Esophagus (tissue), 2 donors: Measurements from ENCODE around the gene MN1. TPM values are rescaled to one million over a fixed set of nuclear protein-coding genes. Genes with fewer than 3 reads are reported as not detected.

Source experiments
- H3K27ac ChIP-seq, 2 donors: one replicate each; pipeline ENCODE4 v1.5.1; 2013; ENCODE audit warnings: low read depth in 2 of 2, mild to moderate bottlenecking in 2 of 2, inconsistent platforms in 1 of 2, low read length in 1 of 2, moderate library complexity in 1 of 2
- H3K27me3 ChIP-seq, 2 donors: one replicate each; pipeline ENCODE4 v1.6.1; 2013; ENCODE audit warnings: low read length in 2 of 2, control low read depth in 1 of 2, mild to moderate bottlenecking in 1 of 2; ENCODE audit not compliant: insufficient read depth in 2 of 2, control insufficient read depth in 1 of 2
- H3K36me3 ChIP-seq, 2 donors: one replicate each; pipeline ENCODE4 v1.6.1; 2013; ENCODE audit warnings: low read length in 1 of 2; ENCODE audit not compliant: control insufficient read depth in 2 of 2, insufficient read depth in 2 of 2
- H3K4me1 ChIP-seq, 2 donors: one replicate each; pipeline ENCODE4 v1.6.1; 2013; ENCODE audit warnings: low read length in 1 of 2; ENCODE audit not compliant: control insufficient read depth in 2 of 2, insufficient read depth in 2 of 2
- H3K4me3 ChIP-seq, 2 donors: one replicate each; pipeline ENCODE4 v1.5.1; 2013; ENCODE audit warnings: low read length in 2 of 2, mild to moderate bottlenecking in 2 of 2, low read depth in 1 of 2, moderate library complexity in 1 of 2
- H3K9me3 ChIP-seq, 2 donors: one replicate each; pipeline ENCODE4 v1.6.1; 2013; ENCODE audit warnings: mild to moderate bottlenecking in 2 of 2, low read depth in 1 of 2, low read length in 1 of 2, moderate library complexity in 1 of 2; ENCODE audit not compliant: control insufficient read depth in 2 of 2, insufficient read depth in 1 of 2
- WGBS, 2 donors: extraction: QIAGEN DNeasy Blood & Tissue Kit; methylation state at CpG; one replicate each; pipeline ENCODE4 v1.1.7; 2013; 5-methylcytosine and 5-hydroxymethylcytosine counted together
- polyA plus RNA-seq, 2 donors: library from polyadenylated mRNA; stranded (reverse); fragments of 200-250 nt; gene quantifications; one replicate each; pipeline ENCODE4 v1.2.3, GENCODE V29; 2013
- donor health status: healthy with polysubstance abuse.
- donor health status: Bipolar disorder and iron deficiency.

MN1 gene
- polyA plus RNA-seq, 2 donors, result 0.94 to 1.5 TPM

DNA sequence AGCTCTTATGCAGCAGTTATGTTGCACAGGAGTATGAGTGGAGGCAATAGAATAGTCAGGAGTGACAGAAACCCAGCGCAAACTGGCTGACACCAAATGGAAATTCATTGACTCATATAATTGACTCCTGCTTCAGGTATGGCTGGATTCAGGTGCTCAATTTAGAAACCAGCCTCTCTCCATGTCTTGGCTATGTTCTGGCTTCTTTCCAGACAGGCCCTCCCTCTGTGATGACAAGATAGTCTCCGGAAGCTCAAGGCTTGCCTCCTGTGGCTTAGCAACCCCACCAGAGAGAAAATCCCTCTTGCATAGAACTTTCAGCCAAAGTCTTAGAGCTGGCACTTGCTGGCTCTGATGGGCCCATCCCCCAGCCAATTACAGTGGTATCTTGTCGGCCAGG, 28.1 kb upstream of the MN1 start:
- WGBS, 2 donors, result 87 to 88% methylated on average over 3 of the region's 3 CpGs
- Histone ChIP-seq H3K36me3 (no peaks in the 10 kb centered on the region), H3K4me1 (no peaks in the 10 kb centered on the region), H3K4me3 (no peak overlapping the region), H3K27me3 (no peaks in the 10 kb centered on the region), H3K9me3 (no peaks in the 10 kb centered on the region), H3K27ac (no peak overlapping the region)

DNA sequence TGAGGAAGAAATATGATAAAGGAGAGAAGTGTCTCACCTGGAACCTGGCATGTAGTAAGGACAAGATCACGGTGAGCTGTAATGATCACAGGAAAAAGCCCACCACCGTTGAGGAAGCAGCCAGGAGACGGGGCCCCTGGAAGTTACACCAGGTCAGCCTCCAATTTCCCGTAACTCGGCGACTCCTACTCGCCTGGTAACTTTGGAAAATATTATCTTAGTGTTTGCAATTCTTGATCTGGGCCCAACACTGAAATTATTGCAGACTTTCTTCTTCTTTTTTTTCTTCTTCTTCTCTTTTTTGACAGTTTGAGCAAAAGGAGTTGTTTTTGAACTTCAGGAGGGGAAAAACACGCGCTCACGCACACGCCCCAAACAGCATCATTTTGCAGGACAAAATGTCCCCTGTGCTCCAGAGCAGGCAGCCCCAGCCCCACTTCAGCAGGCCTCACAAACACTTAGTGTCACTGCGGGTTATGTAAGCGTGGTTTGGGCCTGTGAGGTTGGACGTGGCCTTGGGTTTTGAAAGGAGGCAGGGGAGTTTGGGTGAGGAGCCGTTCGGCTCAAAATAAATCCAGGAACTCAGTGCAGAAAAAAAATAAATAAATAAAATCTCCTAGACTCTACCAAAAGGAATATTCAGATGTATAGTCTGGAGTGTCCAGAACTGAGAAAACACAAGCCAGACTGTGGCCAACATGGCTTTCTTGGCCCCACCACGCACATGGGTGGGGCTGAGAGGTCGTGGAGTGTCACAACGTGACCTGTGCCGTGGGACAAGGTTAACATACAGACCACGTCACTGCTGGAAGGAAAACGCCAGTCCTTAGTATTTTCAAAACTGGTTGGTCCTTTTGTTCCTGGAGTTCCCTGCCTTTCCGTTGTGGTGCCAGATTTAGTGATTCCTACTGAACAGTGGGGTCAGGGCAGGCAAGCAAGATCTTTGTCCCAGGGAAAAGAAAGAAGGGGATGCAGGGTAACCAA, 26.3 kb upstream of the MN1 start:
- no peak overlapping the region for H3K27ac ChIP-seq
- H3K9me3 ChIP-seq, result no peaks in the 10 kb centered on the region
- WGBS, 2 donors, result 83 to 88% methylated on average over 23 of the region's 23 CpGs
- H3K4me1 ChIP-seq, result no peaks in the 10 kb centered on the region
- no peaks in the 10 kb centered on the region for H3K36me3 ChIP-seq
- no peak overlapping the region for H3K4me3 ChIP-seq
- H3K27me3 ChIP-seq, result no peaks in the 10 kb centered on the region

DNA sequence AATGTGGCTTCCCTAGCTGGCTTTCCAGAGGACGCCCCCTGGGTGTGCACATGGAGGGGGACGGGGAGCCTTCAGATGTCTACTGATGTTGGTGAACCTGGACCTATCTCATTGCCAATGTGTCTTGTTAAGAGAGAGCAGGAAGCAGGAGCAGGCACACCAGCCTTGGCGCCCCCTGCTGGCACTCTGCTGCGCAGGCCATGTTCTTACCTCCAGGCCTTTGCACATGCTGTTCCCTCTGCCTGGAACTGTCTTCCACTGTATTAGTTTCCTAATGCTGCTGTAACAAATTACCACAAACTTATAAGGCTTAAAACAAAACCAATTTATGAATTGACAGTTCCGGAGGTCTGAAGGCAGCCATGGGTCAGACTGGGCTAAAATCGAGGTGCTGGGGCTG, 23.6 kb upstream of the MN1 start:
- no peak overlapping the region for H3K27ac ChIP-seq
- H3K4me3 ChIP-seq, result no peak overlapping the region
- no peaks in the 10 kb centered on the region for H3K9me3 ChIP-seq
- H3K36me3 ChIP-seq, result no peaks in the 10 kb centered on the region
- WGBS, 2 donors, result 92 to 94% methylated on average over 6 of the region's 6 CpGs
- no peaks in the 10 kb centered on the region for H3K27me3 ChIP-seq
- H3K4me1 ChIP-seq, result no peaks in the 10 kb centered on the region

DNA sequence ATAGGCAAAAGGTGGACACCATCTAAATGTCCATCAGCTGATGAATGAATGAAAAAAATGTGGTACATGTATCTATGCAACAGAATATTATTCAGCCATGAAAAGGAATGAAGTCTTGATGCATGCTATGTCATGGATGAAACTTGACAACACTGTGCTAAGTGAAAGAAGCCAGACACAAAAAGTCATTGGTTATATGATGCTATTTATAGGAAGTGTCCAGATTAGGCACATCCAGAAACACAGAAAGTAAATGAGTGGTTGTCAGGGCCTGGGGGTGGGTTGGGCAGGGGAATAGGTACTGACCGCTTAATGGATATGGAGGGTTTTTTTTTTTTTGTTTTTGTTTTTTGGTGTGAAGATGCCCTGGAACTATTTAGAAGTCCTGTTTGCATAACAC, 21.7 kb upstream of the MN1 start:
- no peaks in the 10 kb centered on the region for H3K36me3 ChIP-seq

DNA sequence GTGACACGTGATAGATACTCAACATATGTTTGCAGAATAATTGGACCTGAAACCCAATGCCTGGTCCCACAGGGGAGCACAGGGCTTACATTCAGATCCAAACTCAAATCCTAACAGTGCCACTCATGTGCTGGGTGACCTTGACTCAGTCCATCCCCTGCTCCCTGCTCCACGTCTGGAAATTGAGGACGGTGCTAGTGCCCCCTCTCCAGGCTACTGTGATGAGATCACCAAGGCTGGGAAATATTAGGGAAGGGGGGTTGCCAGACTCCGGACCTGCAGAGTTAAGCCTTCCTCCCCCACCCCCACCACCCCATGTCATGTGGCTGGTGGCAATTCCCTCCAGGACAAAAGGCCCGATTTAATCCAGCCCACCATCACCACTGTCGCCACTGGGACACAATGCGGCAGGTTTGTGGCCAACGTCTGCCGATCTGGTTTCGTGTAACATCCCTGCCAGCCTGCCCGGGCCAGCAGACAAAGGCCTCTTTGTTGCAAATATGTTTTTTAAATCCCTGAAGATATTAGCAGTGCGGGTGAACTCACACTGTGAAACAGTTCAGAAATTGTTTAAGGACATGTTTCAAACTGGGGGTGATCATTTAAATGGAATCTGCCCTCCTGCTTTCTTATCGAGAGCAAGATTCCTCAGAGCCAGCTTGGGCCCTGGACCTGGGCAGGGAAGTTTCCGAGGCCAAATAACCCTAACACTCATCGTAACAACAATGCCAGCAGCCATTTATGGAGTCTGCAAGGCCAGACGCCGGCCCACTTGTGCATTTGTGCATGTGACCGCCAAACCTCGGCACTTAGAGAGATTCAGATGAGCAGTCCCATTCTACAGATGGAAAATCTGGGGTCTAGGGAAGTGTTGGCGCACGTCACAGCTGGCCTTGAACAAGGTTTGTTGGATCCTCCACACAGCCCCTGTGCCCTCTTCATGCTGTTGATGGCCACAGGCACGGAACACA, 19.6 kb upstream of the MN1 start:
- 61 to 68% methylated on average over 22 of the region's 22 CpGs for WGBS, 2 donors
- H3K36me3 ChIP-seq, result no peaks in the 10 kb centered on the region
- no peaks in the 10 kb centered on the region for H3K27me3 ChIP-seq
- no peaks in the 10 kb centered on the region for H3K9me3 ChIP-seq
- H3K27ac ChIP-seq, result no peak overlapping the region
- no peaks in the 10 kb centered on the region for H3K4me1 ChIP-seq
- H3K4me3 ChIP-seq, result no peak overlapping the region

More for the DNA sequence above, 21.7 kb upstream of the MN1 start:
- H3K27me3 ChIP-seq, result no peaks in the 10 kb centered on the region
- no peaks in the 10 kb centered on the region for H3K9me3 ChIP-seq
- H3K27ac ChIP-seq, result no peak overlapping the region
- WGBS, 2 donors, result 90 to 93% methylated on average over 1 of the region's 1 CpG
- no peaks in the 10 kb centered on the region for H3K4me1 ChIP-seq
- H3K4me3 ChIP-seq, result no peak overlapping the region

DNA sequence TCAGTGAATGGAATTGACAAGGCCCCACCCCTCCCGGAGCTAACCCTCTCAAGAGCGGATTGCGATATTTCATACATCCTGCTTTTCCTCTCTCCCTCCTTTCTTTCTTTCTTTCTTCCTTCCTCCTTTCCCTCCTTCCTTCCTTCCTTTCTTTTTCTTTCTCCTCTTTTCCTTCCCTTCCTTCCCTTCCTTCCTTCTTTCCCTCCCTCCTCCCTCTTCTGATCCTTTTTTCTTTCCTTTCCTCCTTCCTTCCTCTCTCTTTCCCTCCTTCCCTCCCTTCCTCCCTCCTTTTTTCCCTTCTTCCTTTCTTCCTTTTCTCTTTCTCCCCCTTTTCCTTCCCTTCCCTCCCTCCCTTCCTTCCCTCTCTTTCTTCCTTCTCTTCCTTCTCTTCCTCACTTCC, 15.0 kb upstream of the MN1 start:
- peaks cover 0 to 4% of the 10 kb centered on the region in 2 donors for H3K4me1 ChIP-seq
- no peaks in the 10 kb centered on the region for H3K9me3 ChIP-seq
- no peak overlapping the region for H3K4me3 ChIP-seq
- no peaks in the 10 kb centered on the region for H3K27me3 ChIP-seq
- WGBS, 2 donors, result 85 to 92% methylated on average over 3 of the region's 3 CpGs
- no peaks in the 10 kb centered on the region for H3K36me3 ChIP-seq
- H3K27ac ChIP-seq, result no peak overlapping the region

DNA sequence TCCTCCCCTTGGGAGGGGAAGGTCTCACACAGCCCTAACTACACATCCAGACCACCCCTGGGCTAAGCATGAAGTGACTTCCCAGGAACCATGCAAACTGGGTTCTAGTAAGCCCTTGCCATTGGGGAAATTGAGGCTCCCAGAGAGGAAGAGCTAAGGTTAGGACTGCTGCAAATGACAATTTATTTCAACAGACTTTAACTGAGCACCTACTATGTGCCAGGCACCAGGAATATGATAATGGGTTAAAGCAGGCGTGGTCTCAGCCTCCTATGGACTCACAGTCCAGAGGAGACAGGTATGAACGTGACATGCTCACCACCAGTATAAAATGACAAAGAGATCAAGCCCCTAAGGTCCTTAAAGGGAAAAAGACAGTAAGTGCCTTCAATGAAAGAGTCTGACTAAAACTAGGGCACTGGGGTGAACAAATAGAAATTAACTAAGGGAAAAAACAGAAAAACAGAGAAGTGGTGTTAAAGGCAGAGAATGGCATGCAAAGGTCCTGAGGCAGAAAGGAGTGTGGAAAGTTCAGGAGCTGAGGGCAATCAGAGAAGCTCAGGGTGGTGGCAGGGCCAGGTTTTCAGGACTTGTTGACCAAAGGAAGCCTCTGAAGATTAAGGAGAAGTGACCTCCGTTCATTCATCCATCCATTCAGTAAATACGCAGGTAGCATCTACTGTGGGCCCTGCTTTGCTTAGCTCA, 14.4 kb upstream of the MN1 start:
- H3K4me1 ChIP-seq, result peaks cover 0 to 5% of the 10 kb centered on the region in 2 donors
- H3K36me3 ChIP-seq, result no peaks in the 10 kb centered on the region
- no peaks in the 10 kb centered on the region for H3K27me3 ChIP-seq
- no peak overlapping the region for H3K27ac ChIP-seq
- WGBS, 2 donors, result 84 to 85% methylated on average over 4 of the region's 4 CpGs
- no peak overlapping the region for H3K4me3 ChIP-seq
- no peaks in the 10 kb centered on the region for H3K9me3 ChIP-seq

DNA sequence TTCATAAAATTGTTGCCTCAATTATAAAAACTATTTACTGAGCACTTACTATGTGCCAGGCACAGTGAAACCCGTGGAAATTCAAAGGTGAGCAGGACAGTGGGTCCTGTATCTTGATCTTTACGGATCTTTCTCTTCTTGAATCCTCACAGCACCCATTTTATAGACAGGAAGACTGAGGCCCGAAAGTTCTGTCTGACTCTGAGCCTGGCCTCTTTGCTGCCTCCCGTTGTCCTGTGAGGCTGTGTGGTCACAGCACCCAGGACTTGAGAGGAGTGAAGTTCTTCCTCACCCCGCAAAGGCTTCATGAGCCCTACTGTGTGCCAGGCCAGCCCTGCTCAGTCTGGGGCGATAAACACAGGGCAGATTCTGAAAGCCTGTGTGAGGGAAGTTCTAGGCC, 13.4 kb upstream of the MN1 start:
- Histone ChIP-seq H3K4me3 (no peak overlapping the region), H3K27me3 (no peaks in the 10 kb centered on the region), H3K9me3 (no peaks in the 10 kb centered on the region), H3K4me1 (peaks cover 3 to 11% of the 10 kb centered on the region in 2 donors), H3K27ac (no peak overlapping the region), H3K36me3 (no peaks in the 10 kb centered on the region)
- 84 to 85% methylated on average over 6 of the region's 6 CpGs for WGBS, 2 donors

DNA sequence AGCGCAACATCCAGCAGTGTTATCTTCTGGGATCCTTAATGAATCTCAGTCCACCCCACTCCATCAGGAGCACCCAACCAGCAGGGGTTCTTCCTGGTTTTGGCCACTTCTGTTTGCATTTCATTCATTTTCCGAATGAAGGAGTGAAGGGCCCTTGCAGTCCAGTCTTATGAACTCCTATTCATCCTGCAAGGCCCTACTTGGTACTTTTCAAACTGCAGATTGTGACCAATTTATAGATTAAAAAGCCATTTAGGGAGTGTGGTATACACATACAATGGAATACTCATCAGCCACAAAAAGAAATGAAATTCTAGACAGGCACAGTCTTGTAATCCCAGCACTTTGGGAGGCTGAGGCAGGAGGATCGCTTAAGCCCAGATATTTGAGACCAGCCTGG, 10.2 kb upstream of the MN1 start:
- Histone ChIP-seq H3K27ac (no peak overlapping the region), H3K9me3 (no peaks in the 10 kb centered on the region), H3K4me3 (no peak overlapping the region), H3K4me1 (peaks cover 3 to 11% of the 10 kb centered on the region in 2 donors), H3K36me3 (no peaks in the 10 kb centered on the region), H3K27me3 (no peaks in the 10 kb centered on the region)
- 96 to 99% methylated on average over 3 of the region's 3 CpGs for WGBS, 2 donors
